HG02623 (cell line): Measurements from ENCODE around the gene RNASEH2A.

Experiments
- ATAC-seq: cut with Tn5 transposase; IDR thresholded peaks from one replicate; pipeline ENCODE4 v1.9.1; 2021; ENCODE audit warnings: moderate library complexity; ENCODE audit not compliant: unreplicated experiment

RNASEH2A gene

DNA sequence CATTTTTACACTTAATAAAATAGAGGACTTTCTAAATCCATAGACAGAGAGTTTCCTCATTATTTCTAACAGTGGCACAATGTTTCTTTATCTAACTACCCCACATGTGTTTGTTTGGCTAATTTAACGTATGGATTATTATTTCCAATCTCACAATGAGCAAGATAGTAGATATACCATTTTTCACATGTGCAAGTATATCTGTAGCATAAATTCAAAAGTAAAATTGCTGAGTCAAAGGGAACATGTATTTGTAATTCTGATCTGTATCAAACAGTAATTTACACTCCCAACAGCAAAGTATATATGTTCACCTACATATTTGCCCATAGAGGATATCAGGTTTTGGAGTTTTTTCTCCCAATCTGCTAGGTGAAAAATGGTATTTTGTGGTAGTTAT, 50.3 kb downstream of the RNASEH2A start:
- no peak for ATAC-seq

DNA sequence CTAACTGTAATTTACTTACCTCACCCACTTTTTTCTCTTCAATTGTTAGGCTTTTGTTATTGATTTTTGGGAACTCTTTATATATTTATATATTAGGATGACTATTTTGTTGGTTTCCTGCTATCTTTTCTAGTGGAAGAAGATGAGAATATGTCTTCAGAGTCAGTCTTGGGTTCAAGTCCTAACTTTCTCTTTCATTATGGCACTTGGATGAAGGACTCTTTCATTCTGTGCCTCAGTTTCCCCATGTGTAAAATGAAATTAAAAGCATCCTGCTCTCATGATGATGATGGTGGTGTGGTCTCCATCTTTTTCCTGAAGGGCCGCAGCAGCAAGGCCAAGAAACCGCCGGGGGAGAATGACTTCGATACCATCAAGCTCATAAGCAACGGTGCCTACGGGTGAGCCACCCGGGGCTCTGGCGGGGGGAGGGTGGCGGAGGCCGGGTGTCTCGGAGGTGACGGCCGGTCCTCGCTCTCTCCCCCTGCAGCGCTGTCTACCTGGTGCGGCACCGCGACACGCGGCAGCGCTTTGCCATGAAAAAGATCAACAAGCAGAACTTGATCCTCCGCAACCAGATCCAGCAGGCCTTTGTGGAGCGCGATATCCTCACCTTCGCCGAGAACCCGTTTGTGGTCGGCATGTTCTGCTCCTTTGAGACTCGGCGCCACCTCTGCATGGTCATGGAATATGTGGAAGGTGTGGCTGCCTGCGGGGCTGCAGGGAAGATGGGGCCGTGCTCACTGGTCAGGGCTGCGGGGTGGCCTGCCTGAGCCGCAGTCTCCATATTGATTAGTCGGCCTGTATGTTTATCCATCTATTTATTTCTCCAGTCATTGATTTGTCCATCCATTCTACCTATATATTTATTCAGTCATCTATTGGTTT, 51.9 kb downstream of the RNASEH2A start:
- ATAC-seq, result no peak

DNA sequence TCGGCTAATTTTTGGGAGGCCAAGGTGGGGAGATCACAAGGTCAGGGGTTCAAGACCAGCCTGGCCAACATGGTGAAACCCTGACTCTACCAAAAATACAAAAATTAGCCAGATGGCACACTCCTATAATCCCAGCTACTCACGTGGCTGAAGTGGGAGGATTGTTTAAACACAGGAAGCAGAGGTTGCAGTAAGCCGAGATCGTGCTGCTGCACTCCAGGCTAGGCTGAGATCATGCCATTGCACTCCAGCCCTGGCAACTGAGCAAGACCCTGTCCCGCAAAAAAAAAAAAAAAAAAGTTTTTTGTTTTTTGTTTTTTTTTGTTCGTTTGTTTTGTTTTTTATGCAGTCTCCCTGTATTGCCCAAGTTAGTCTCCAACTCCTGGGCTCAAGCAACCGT, 53.2 kb downstream of the RNASEH2A start:
- ATAC-seq, result no peak
